ENCODE results near the gene NENF.
A peak's percentile ranks its signal among the peaks of the same experiment; 100 is the strongest.

The NENF gene

GRCh38 chr1:212485571-212485912 is 52.8 kb downstream of the NENF start:
- TF ChIP-seq YY1 (IDR thresholded peaks at IDR 0.05; ENCODE audit: low read depth) (no peak), MAX (IDR thresholded peaks at IDR 0.05) (no peak), TEAD4 (IDR thresholded peaks at IDR 0.05) (no peak), REST (IDR thresholded peaks at IDR 0.05; ENCODE audit: low read depth) (no peak), NFIC (IDR thresholded peaks at IDR 0.05) (no peak), RAD21 (IDR thresholded peaks at IDR 0.05; ENCODE audit: low read depth) (no peak), TCF12 (IDR thresholded peaks at IDR 0.05; ENCODE audit: low read depth) (no peak), ZBTB7A (IDR thresholded peaks at IDR 0.05; ENCODE audit: low read depth) (no peak)
- TF ChIP-seq, protein P1, sequence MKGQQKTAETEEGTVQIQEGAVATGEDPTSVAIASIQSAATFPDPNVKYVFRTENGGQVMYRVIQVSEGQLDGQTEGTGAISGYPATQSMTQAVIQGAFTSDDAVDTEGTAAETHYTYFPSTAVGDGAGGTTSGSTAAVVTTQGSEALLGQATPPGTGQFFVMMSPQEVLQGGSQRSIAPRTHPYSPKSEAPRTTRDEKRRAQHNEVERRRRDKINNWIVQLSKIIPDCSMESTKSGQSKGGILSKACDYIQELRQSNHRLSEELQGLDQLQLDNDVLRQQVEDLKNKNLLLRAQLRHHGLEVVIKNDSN (IDR thresholded peaks at IDR 0.05): no peak

DNA sequence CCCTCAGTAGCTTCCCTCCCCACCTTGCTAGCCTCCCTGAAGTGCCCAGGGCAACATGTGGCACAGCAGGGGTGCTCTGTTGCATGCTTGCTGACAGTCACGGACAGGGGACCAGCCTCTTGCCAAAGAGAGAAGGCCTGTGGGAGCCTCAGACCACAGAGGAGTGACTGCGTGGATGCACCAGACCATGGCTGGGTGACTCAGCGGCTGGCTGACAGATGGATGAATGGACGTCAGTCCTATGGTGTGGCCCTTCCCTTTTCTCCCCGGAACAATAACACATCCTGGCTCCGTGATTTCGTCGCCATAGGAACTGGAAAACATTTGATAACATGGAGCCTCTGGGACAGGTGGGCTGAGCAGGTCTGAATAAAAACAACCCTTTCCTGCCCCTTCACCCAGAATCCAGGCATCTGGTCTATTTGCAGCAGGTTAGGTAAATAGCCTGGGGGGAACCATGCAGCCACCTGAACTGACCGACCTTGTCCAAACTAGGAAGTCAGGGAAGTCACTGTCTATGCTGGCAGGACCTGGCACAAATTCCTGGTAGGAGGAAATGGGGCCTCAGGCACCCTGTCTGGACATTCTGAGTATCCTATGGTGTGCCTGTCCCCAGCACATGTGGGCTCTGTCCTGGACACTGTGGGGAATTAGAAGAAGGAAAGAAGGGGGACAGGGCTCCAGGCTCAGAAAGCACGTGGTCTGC is 53.3 kb downstream of the NENF start:
- TF ChIP-seq EP300 (IDR thresholded peaks at IDR 0.05; ENCODE audit: borderline replicate concordance) (peak; percentile 99), FOXM1 (IDR thresholded peaks at IDR 0.05; ENCODE audit: borderline replicate concordance, low read depth) (peak; percentile 91), MAX (IDR thresholded peaks at IDR 0.05) (peak; percentile 89), EGR1 (IDR thresholded peaks at IDR 0.05) (peak; percentile 30; the same call in 1 of the 2 replicates), YY1 (IDR thresholded peaks at IDR 0.05; ENCODE audit: low read depth) (no peak; the same call in 1 of the 2 replicates), CEBPB (IDR thresholded peaks at IDR 0.05) (peak; percentile 62), REST (IDR thresholded peaks at IDR 0.05; ENCODE audit: low read depth) (no peak), ZBTB7A (IDR thresholded peaks at IDR 0.05; ENCODE audit: low read depth) (no peak), TCF12 (IDR thresholded peaks at IDR 0.05; ENCODE audit: low read depth) (peak; percentile 98), TEAD4 (IDR thresholded peaks at IDR 0.05) (peak; percentile 93), TAF1 (IDR thresholded peaks at IDR 0.05; ENCODE audit: low read depth) (0 out of 2 replicates have a peak, but pooled peaks have one; percentile 26), NFIC (IDR thresholded peaks at IDR 0.05) (peak; percentile 95), CREB1 (IDR thresholded peaks at IDR 0.05; ENCODE audit: low read depth) (peak; percentile 63), RAD21 (IDR thresholded peaks at IDR 0.05; ENCODE audit: low read depth) (no peak; the same call in 1 of the 2 replicates)
- TF ChIP-seq, protein P1 (IDR thresholded peaks at IDR 0.05): peak; percentile 40

- TF ChIP-seq NFIC (IDR thresholded peaks at IDR 0.05): no peak
- TF ChIP-seq MAX (IDR thresholded peaks at IDR 0.05): no peak; the same call in 1 of the 2 replicates
- TF ChIP-seq EGR1 (IDR thresholded peaks at IDR 0.05): no peak
- TF ChIP-seq RAD21 (IDR thresholded peaks at IDR 0.05; ENCODE audit: low read depth): no peak
- no peak for TF ChIP-seq FOXM1 (IDR thresholded peaks at IDR 0.05; ENCODE audit: borderline replicate concordance, low read depth)
- TF ChIP-seq YY1 (IDR thresholded peaks at IDR 0.05; ENCODE audit: low read depth): no peak
- no peak for TF ChIP-seq TEAD4 (IDR thresholded peaks at IDR 0.05)
- no peak for TF ChIP-seq EP300 (IDR thresholded peaks at IDR 0.05; ENCODE audit: borderline replicate concordance)
- no peak for TF ChIP-seq REST (IDR thresholded peaks at IDR 0.05; ENCODE audit: low read depth)
- no peak for TF ChIP-seq TAF1 (IDR thresholded peaks at IDR 0.05; ENCODE audit: low read depth)
- no peak for TF ChIP-seq CREB1 (IDR thresholded peaks at IDR 0.05; ENCODE audit: low read depth)
- no peak for TF ChIP-seq ZBTB7A (IDR thresholded peaks at IDR 0.05; ENCODE audit: low read depth)
- TF ChIP-seq TCF12 (IDR thresholded peaks at IDR 0.05; ENCODE audit: low read depth): no peak
- TF ChIP-seq CEBPB (IDR thresholded peaks at IDR 0.05): no peak
- TF ChIP-seq, protein P1 (IDR thresholded peaks at IDR 0.05): no peak
These were observed 53.9 kb downstream of the NENF start for GRCh38 chr1:212486619-212486975.
